Cardiac atrium fibroblast (primary cell): ENCODE data around the gene RPL4. TPM values are rescaled to one million over a fixed set of nuclear protein-coding genes. Genes with fewer than 3 reads are reported as not detected.

ENCODE experiments used
- total RNA-seq: library from RNA; depleted of rRNA; stranded (reverse); fragments of >200 nt; gene quantifications from 2 replicates; pipeline ENCODE4 v1.2.3, GENCODE V29; 2015

The RPL4 gene
- 5,866 and 6,819 TPM in 2 replicates for total RNA-seq

DNA sequence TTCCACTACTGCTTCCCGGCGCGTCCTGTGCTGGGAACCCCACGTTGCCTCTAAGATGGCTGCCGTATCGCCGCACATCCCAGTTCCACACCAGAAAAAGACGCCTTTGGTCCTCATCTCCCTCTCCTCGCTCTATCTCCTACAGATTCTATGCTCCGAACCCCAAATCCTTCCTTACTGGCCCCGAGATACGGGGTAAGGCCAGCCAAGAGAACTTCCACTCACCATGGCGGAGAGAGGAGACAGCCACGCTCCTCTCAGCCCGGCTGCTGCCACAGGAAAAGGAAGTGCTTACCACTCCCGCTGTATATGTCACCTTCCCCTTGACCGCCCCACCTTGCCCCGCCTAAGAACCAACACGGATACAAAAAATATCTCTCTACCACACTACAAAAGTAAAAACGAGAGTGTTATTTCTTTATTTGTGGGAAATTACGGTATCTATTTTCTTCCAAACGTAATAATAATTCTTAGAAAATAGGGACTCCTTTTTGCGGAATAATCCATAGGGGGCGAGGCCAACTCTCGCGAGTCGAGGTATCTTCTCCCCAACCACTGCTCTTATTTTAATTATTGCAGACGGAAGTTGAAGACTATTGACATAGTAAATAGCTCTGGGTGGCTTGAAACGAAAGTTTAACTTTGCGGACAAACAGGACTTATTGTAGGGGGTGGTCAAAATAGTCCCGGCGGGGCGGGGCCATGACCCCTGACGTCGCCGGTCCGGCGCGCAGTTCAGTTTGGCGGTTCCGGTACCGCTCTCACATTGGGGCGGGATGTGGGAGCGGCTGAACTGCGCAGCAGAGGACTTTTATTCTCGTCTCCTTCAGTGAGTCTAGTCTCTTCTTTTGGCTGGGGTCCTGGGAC is at the start of gene RPL4, which contains the start of gene ZWILCH:
TSS of gene RPL4 (minus strand) at position 293 of the 867 bp plus-strand sequence. CDS start at position 228, 65 bp downstream.
TSS of gene ZWILCH (plus strand) at position 764 of the 867 bp plus-strand sequence. CDS start at position 777, 13 bp downstream.

DNA sequence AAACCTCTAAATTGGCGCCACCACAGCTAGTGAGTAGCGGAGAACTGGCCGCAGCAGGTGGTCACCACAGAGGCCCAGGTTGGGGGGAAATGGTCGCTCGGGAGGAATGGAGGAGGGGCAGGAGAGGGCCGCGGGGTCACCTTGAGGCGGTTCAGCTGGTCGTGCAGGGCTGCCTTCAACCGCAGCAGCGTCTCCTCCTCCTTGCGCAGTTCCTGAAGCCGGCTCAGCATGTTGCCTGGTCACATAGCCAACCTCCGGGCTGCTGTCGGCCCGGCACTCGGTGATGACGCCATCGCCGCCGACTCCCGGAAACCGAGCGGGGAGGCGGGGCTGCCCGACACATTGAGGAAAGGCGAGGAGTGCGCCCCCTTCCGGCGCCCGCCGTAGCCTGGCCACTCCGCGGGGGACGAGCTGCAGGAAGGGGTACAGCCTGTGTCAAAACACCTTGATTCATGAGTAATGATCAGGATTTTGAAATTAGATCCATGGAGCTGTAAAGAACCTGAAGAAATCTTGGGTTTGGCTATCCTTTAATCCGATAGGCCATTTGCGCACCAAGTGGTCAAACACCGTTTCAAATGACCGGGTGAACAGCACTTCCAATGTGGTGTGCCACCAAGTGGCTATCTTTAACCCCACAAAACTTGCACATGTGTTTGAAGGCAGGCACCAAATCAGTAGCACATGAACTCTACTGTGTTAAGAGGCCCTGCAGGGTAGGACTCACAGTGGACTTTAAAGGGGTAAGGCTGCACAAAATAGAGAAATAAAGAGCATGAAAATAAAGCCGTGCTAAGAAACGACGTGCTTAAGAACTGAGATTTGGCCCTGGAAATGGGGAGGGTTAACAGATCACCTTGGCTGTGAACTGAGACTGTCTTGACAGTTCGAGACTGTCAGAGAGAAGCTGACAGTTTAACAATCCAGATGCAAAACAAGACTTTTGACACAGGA is 6.9 kb downstream of the RPL4 start, which contains the start of gene SNAPC5:
TSS of gene SNAPC5 (minus strand) at position 261 of the 954 bp plus-strand sequence. CDS start at position 230, 31 bp downstream.

Other genes with a start within 250 kb of the RPL4 start
- 18.6 TPM in 2 replicates for gene DIS3L, start 211.3 kb downstream of the RPL4 start, total RNA-seq
- 2.9 and 5.4 TPM in 2 replicates for gene TIPIN, start 148.2 kb downstream of the RPL4 start, total RNA-seq
- gene MAP2K1, start 117.9 kb downstream of the RPL4 start, total RNA-seq, result 56.9 and 82.9 TPM in 2 replicates
- 11.7 and 17.0 TPM in 2 replicates for gene SNAPC5, start 7.1 kb downstream of the RPL4 start, total RNA-seq
- gene ZWILCH, start 471 bp upstream of the RPL4 start, total RNA-seq, result 8.3 and 13.3 TPM in 2 replicates
- gene LCTL, start 61.1 kb upstream of the RPL4 start, total RNA-seq, result 0.32 TPM in 1 of 2 replicates, not detected in the other
- 48.9 and 59.3 TPM in 2 replicates for gene SMAD6, start 197.4 kb upstream of the RPL4 start, total RNA-seq